H1 (cell line): Measurements from ENCODE around the gene PALM2AKAP2. TPM values are rescaled to one million over a fixed set of nuclear protein-coding genes. Genes with fewer than 3 reads are reported as not detected.

Experiments
- CTCF ChIA-PET: fragments of 300-600 bp; sonication (Branson Sonifier 250); formaldehyde crosslinking; loops from one replicate; lab custom pipeline; 2021; ENCODE audit not compliant: partially characterized antibody; lab: Charles Lee
- POLR2A ChIA-PET: fragments of 300-600 bp; sonication (Branson Sonifier 250); formaldehyde crosslinking; loops from one replicate; lab custom pipeline; 2021; ENCODE audit warnings: inconsistent platforms; ENCODE audit not compliant: partially characterized antibody; lab: Charles Lee
- DNase-seq, 2 experiments: peaks; one replicate each; pipeline versions ENCODE4 v3.0.0 to v3.0.0-alpha.2; 2010 to 2022; ENCODE audit warnings: low spot score in 2 of 2, low read depth in 1 of 2, mixed read lengths in 1 of 2
- FAIRE-seq: peaks from 2 replicates; lab custom pipeline; 2011; peaks lifted over from hg19 to GRCh38; lab: Jason Lieb, UNC
- H2AFZ ChIP-seq: 2 replicates; pipeline ENCODE4 v1.8.1; 2012; ENCODE audit warnings: low read length, inconsistent platforms
- H2AK5ac ChIP-seq: 2 replicates; pipeline ENCODE4 v1.6.1; 2013; ENCODE audit warnings: low read depth, low read length
- H2BK120ac ChIP-seq: replicated peaks from 2 replicates; pipeline ENCODE3; 2013; ENCODE audit warnings: low read depth, low read length, inconsistent platforms
- H2BK12ac ChIP-seq: 2 replicates; pipeline ENCODE4 v1.6.1; 2013; ENCODE audit warnings: low read depth, low read length
- H2BK15ac ChIP-seq: 2 replicates; pipeline ENCODE4 v1.6.1; 2013; ENCODE audit warnings: low read length
- H2BK20ac ChIP-seq: 2 replicates; pipeline ENCODE4 v1.6.1; 2013; ENCODE audit warnings: low read length
- H2BK5ac ChIP-seq: 2 replicates; pipeline ENCODE4 v1.6.1; 2013; ENCODE audit warnings: low read depth, low read length
- H3K14ac ChIP-seq: 2 replicates; pipeline ENCODE4 v1.6.1; 2013; ENCODE audit warnings: inconsistent platforms; ENCODE audit not compliant: insufficient read length
- H3K18ac ChIP-seq: 2 replicates; pipeline ENCODE4 v1.6.1; 2013; ENCODE audit warnings: low read length; ENCODE audit errors: extremely low read depth
- H3K23ac ChIP-seq: 2 replicates; pipeline ENCODE4 v1.6.1; 2013; ENCODE audit warnings: inconsistent platforms; ENCODE audit not compliant: insufficient read length
- H3K23me2 ChIP-seq: 2 replicates; pipeline ENCODE4 v1.6.1; 2013; ENCODE audit warnings: low read depth, low read length
- H3K27ac ChIP-seq: 2 replicates; pipeline ENCODE4 v1.6.1; 2011; ENCODE audit warnings: low read depth, low read length, inconsistent platforms
- H3K27me3 ChIP-seq, 4 experiments: replicated peaks in 1 of 4; 1 replicate in 1 of 4; 2 replicates in 3 of 4; pipeline versions ENCODE4 v1.6.1 to v1.8.1; 2011 to 2013; ENCODE audit warnings: low read length in 3 of 4, mild to moderate bottlenecking in 3 of 4, inconsistent platforms in 2 of 4, mixed read lengths in 2 of 4, moderate library complexity in 1 of 4; ENCODE audit not compliant: control insufficient read depth in 3 of 4, insufficient read depth in 3 of 4; ENCODE audit errors: extremely low read depth in 1 of 4
- H3K36me3 ChIP-seq, 4 experiments: 2 replicates each; pipeline versions ENCODE4 v1.6.1 to v1.8.1; 2011 to 2013; ENCODE audit warnings: mild to moderate bottlenecking in 4 of 4, low read length in 3 of 4, moderate library complexity in 2 of 4, control low read depth in 1 of 4, inconsistent platforms in 1 of 4; ENCODE audit not compliant: insufficient read depth in 4 of 4, control insufficient read depth in 2 of 4
- H3K4ac ChIP-seq: replicated peaks from 2 replicates; pipeline ENCODE3; 2013; ENCODE audit warnings: low read length, low read depth, mixed read lengths, inconsistent platforms; ENCODE audit not compliant: insufficient read length
- H3K4me1 ChIP-seq, 4 experiments: replicated peaks in 1 of 4; 1 replicate in 1 of 4; 2 replicates in 3 of 4; pipeline versions ENCODE4 v1.6.1 to v1.8.1; 2011 to 2013; ENCODE audit warnings: low read length in 3 of 4, inconsistent platforms in 2 of 4, mixed read lengths in 1 of 4; ENCODE audit not compliant: insufficient read depth in 4 of 4, control insufficient read depth in 3 of 4
- H3K4me2 ChIP-seq, 2 experiments: 2 replicates each; pipeline versions ENCODE4 v1.6.1 to v1.8.1; 2011 to 2013; ENCODE audit warnings: low read depth in 2 of 2, low read length in 2 of 2, control low read depth in 1 of 2, inconsistent platforms in 1 of 2, mild to moderate bottlenecking in 1 of 2; ENCODE audit not compliant: insufficient read depth in 1 of 2
- H3K4me3 ChIP-seq, 4 experiments: fragments of 200-600, 300-600 bp in 1 of 4; sonication (generic), shearing (Covaris generic), sonication (Bioruptor Twin) in 1 of 4; 2 replicates each; pipeline versions ENCODE4 v1.5.1 to v1.8.1; 2011 to 2016; ENCODE audit warnings: low read length in 4 of 4, low read depth in 3 of 4, control low read depth in 2 of 4, inconsistent platforms in 2 of 4, mild to moderate bottlenecking in 2 of 4, mixed read lengths in 1 of 4, moderate library complexity in 1 of 4; ENCODE audit not compliant: insufficient read depth in 2 of 4; ENCODE audit errors: extremely low read depth in 1 of 4
- H3K56ac ChIP-seq: replicated peaks from 2 replicates; pipeline ENCODE3; 2013; ENCODE audit warnings: low read depth, mild to moderate bottlenecking, mixed read lengths, low read length, inconsistent platforms; ENCODE audit not compliant: insufficient read length
- H3K79me1 ChIP-seq: 2 replicates; pipeline ENCODE4 v1.6.1; 2013; ENCODE audit warnings: low read depth, low read length, control low read depth
- H3K79me2 ChIP-seq, 2 experiments: 2 replicates each; pipeline versions ENCODE4 v1.6.1 to v1.8.1; 2012 to 2013; ENCODE audit warnings: low read length in 2 of 2, mild to moderate bottlenecking in 2 of 2, inconsistent platforms in 1 of 2; ENCODE audit not compliant: insufficient read depth in 2 of 2, control insufficient read depth in 1 of 2
- H3K9ac ChIP-seq, 4 experiments: replicated peaks in 1 of 4; 1 replicate in 1 of 4; 2 replicates in 3 of 4; pipeline versions ENCODE4 v1.6.1 to v1.8.1; 2011 to 2013; ENCODE audit warnings: low read depth in 3 of 4, low read length in 3 of 4, control low read depth in 2 of 4, mild to moderate bottlenecking in 2 of 4, moderate library complexity in 2 of 4, inconsistent platforms in 1 of 4; ENCODE audit errors: extremely low read depth in 1 of 4
- H3K9me3 ChIP-seq, 2 experiments: 2 replicates each; pipeline versions ENCODE4 v1.6.1 to v1.8.1; 2012 to 2013; ENCODE audit warnings: mild to moderate bottlenecking in 2 of 2, moderate library complexity in 2 of 2, control low read depth in 1 of 2, inconsistent platforms in 1 of 2, low read depth in 1 of 2, low read length in 1 of 2, mixed read lengths in 1 of 2; ENCODE audit not compliant: insufficient read depth in 2 of 2
- H4K20me1 ChIP-seq, 2 experiments: replicated peaks in 1 of 2; 2 replicates each; pipeline versions ENCODE3 to v1.8.1; 2011 to 2013; ENCODE audit warnings: inconsistent platforms in 2 of 2, low read length in 2 of 2, mild to moderate bottlenecking in 1 of 2; ENCODE audit not compliant: insufficient read depth in 2 of 2, control insufficient read depth in 1 of 2
- H4K5ac ChIP-seq: 2 replicates; pipeline ENCODE4 v1.6.1; 2013; ENCODE audit warnings: low read length, low read depth, mixed read lengths, inconsistent platforms; ENCODE audit not compliant: insufficient read length
- H4K8ac ChIP-seq: 2 replicates; pipeline ENCODE4 v1.8.0; 2013; ENCODE audit warnings: mild to moderate bottlenecking, moderate library complexity, low read length, inconsistent platforms; ENCODE audit not compliant: insufficient read depth; ENCODE audit errors: extremely low read depth
- H4K91ac ChIP-seq: replicated peaks from 2 replicates; pipeline ENCODE3; 2013; ENCODE audit warnings: low read length, mixed read lengths, inconsistent platforms; ENCODE audit not compliant: insufficient read length
- BACH1 ChIP-seq: IDR thresholded peaks from 2 replicates; pipeline ENCODE4 v1.6.1; 2012; ENCODE audit warnings: low read length, improper control_type of control experiment
- CHD2 ChIP-seq: IDR thresholded peaks from 2 replicates; pipeline ENCODE4 v1.6.1; 2012; ENCODE audit warnings: low read length, improper control_type of control experiment
- CTBP2 ChIP-seq: IDR thresholded peaks from 2 replicates; pipeline ENCODE4 v1.7.0; 2011; ENCODE audit warnings: borderline replicate concordance, mild to moderate bottlenecking, moderate library complexity, mixed read lengths, low read length; ENCODE audit not compliant: insufficient read depth, insufficient read length
- EZH2 ChIP-seq: fragments of 200-600 bp; sonication (generic); IDR thresholded peaks from 2 replicates; pipeline ENCODE4 v1.7.1; 2012; ENCODE audit warnings: low read depth, mild to moderate bottlenecking, moderate library complexity, low read length, inconsistent platforms; ENCODE audit not compliant: severe bottlenecking
- HDAC2 ChIP-seq, 2 experiments: fragments of 300-600 bp in 1 of 2; sonication (generic) in 1 of 2; IDR thresholded peaks; 2 replicates each; pipeline ENCODE4 v1.6.1; 2011 to 2012; ENCODE audit warnings: low read depth in 2 of 2, low read length in 2 of 2, mild to moderate bottlenecking in 2 of 2, moderate library complexity in 2 of 2, borderline replicate concordance in 1 of 2, inconsistent platforms in 1 of 2
- MAFK ChIP-seq: IDR thresholded peaks from 2 replicates; pipeline ENCODE4 v1.6.1; 2012; ENCODE audit warnings: low read depth, mild to moderate bottlenecking, improper control_type of control experiment, low read length
- NANOG ChIP-seq: IDR thresholded peaks from 2 replicates; pipeline ENCODE4 v1.6.1; 2011; ENCODE audit warnings: low read length, low read depth, mild to moderate bottlenecking, inconsistent platforms; ENCODE audit not compliant: insufficient read depth, poor library complexity, severe bottlenecking
- POLR2A ChIP-seq, 2 experiments: IDR thresholded peaks; 1 replicate in 1 of 2; 2 replicates in 1 of 2; pipeline ENCODE4 v1.6.1; 2011; ENCODE audit warnings: low read depth in 2 of 2, low read length in 2 of 2, mild to moderate bottlenecking in 2 of 2; ENCODE audit errors: control extremely low read depth in 1 of 2
- POU5F1 ChIP-seq: IDR thresholded peaks from 2 replicates; pipeline ENCODE4 v1.6.1; 2011; ENCODE audit warnings: low read depth, mild to moderate bottlenecking, low read length, moderate library complexity
- RAD21 ChIP-seq, 2 experiments: IDR thresholded peaks in 1 of 2; conservative IDR thresholded peaks in 1 of 2; 2 replicates each; pipeline ENCODE4 v1.6.1; 2011; ENCODE audit warnings: low read depth in 2 of 2, low read length in 2 of 2, improper control_type of control experiment in 1 of 2, inconsistent platforms in 1 of 2, mild to moderate bottlenecking in 1 of 2, moderate library complexity in 1 of 2
- RBBP5 ChIP-seq: IDR thresholded peaks from 2 replicates; pipeline ENCODE4 v1.7.1; 2012; ENCODE audit warnings: low read depth, mild to moderate bottlenecking, inconsistent platforms, low read length, moderate library complexity, borderline replicate concordance
- RFX5 ChIP-seq: IDR thresholded peaks from 2 replicates; pipeline ENCODE4 v1.6.1; 2011; ENCODE audit warnings: low read depth, low read length, improper control_type of control experiment, borderline replicate concordance
- SIX5 ChIP-seq: IDR thresholded peaks from 2 replicates; pipeline ENCODE4 v1.6.1; 2011; ENCODE audit warnings: mild to moderate bottlenecking, low read depth, low read length
- TBP ChIP-seq: IDR thresholded peaks from 2 replicates; pipeline ENCODE4 v1.6.1; 2011; ENCODE audit warnings: low read depth, low read length, improper control_type of control experiment
- YY1 ChIP-seq: IDR thresholded peaks from 2 replicates; pipeline ENCODE4 v1.6.1; 2011; ENCODE audit warnings: low read depth, mild to moderate bottlenecking, low read length
- WGBS, 2 experiments: shearing (Covaris generic) in 1 of 2; methylation state at CpG; one replicate each; pipeline versions ENCODE4 v1.1.6 to v1.1.7; 2013 to 2015; ENCODE audit warnings: low lambda C conversion rate in 2 of 2, mixed read lengths in 2 of 2, inconsistent platforms in 1 of 2, low coverage in 1 of 2, missing lambda C conversion rate in 1 of 2; ENCODE audit not compliant: insufficient replicate concordance in 2 of 2, insufficient coverage in 1 of 2, insufficient read length in 1 of 2; ENCODE audit errors: extremely low coverage in 1 of 2, missing lambda C conversion rate in 1 of 2; 5-methylcytosine and 5-hydroxymethylcytosine counted together
- polyA plus RNA-seq, 7 experiments: library from polyadenylated mRNA; depleted of rRNA in 3 of 7; stranded (reverse) in 5 of 7; unstranded in 2 of 7; fragments of >200 nt in 5 of 7; fragments of 200-250 nt in 2 of 7; gene quantifications; 1 replicate in 5 of 7; 2 replicates in 1 of 7; 4 replicates in 1 of 7; pipeline versions ENCODE4 v1.2.1 to v1.2.3, GENCODE V29; 2011 to 2013; ENCODE audit warnings: missing spikeins in 2 of 7, mixed read lengths in 2 of 7
- total RNA-seq: library from RNA; stranded (reverse); fragmentation: NEBNext Ultra II Directional; extraction: Animal tissue kit (Norgen Biotek cat#: 25700); gene quantifications from 2 replicates; pipeline ENCODE4 v1.2.1, GENCODE V29; 2021

PALM2AKAP2 gene
- total and polyA plus RNA-seq, 2 of the 8 experiments (the other 6 are each of a cell fraction or from before 2014, with no cell fraction given): 0.38 to 20.5 TPM

- H3K18ac ChIP-seq: no peak overlapping the region
- no peak for FAIRE-seq
- no peak overlapping the region for H3K14ac ChIP-seq
- no peak overlapping the region for H3K23ac ChIP-seq
- peaks cover 0 to 1% of the 10 kb centered on the region in 2 experiments for H4K20me1 ChIP-seq
- H4K91ac ChIP-seq: no peak overlapping the region
- no peak overlapping the region for H2AK5ac ChIP-seq
- ChIA-PET POLR2A (no interaction called here), CTCF (interaction anchor here (1.3 kb wide), 1 partner anchor 8 kb away, joined by 3 read pairs; no protein-coding TSS in a partner anchor)
- no peaks in the 10 kb centered on the region for H3K36me3 ChIP-seq
- no peak overlapping the region for H3K4ac ChIP-seq
- H2BK12ac ChIP-seq: no peak overlapping the region
- H4K8ac ChIP-seq: no peak overlapping the region
- H2BK5ac ChIP-seq: no peak overlapping the region
- no peak overlapping the region for H2BK15ac ChIP-seq
- H2BK120ac ChIP-seq: no peak overlapping the region
- 0 out of 2 replicates have a peak, but pooled peaks cover 4% of the 10 kb centered on the region for H3K79me1 ChIP-seq
- H3K56ac ChIP-seq: no peak overlapping the region
- no peaks in the 10 kb centered on the region for H3K23me2 ChIP-seq
- no peaks in the 10 kb centered on the region for H3K27me3 ChIP-seq
- no peaks in the 10 kb centered on the region for H3K9me3 ChIP-seq
- DNase-seq: no peak
- 97% methylated on average over 4 of the region's 4 CpGs; no CpG with 5 or more reads in 1 of the 2 experiments for WGBS, 2 experiments
- no peak overlapping the region for H2AFZ ChIP-seq
- no peak overlapping the region for H3K4me3 ChIP-seq
- H3K9ac ChIP-seq: no peak overlapping the region
- H3K4me1 ChIP-seq: no peaks in the 10 kb centered on the region
- H4K5ac ChIP-seq: no peak overlapping the region
- no peak overlapping the region for H3K4me2 ChIP-seq
- H2BK20ac ChIP-seq: no peak overlapping the region
- no peak overlapping the region for H3K27ac ChIP-seq
- H3K79me2 ChIP-seq: no peaks in the 10 kb centered on the region
- no peak for TF ChIP-seq EZH2
- no peak for TF ChIP-seq CHD2
- TF ChIP-seq MAFK: no peak
- TF ChIP-seq RAD21 (IDR thresholded peaks at IDR 0.05 in 1 of 2, conservative IDR thresholded peaks at IDR 0.05 in 1 of 2; ENCODE audit: low read depth in 2 of 2, low read length in 2 of 2): no peak
- no peak for TF ChIP-seq HDAC2 (IDR thresholded peaks at IDR 0.05; ENCODE audit: borderline replicate concordance in 1 of 2, low read depth in 2 of 2, low read length in 2 of 2)
- TF ChIP-seq YY1: no peak
- no peak for TF ChIP-seq RFX5
- no peak for TF ChIP-seq POU5F1
- no peak for TF ChIP-seq BACH1
- TF ChIP-seq CTBP2: no peak
- TF ChIP-seq TBP: no peak
- TF ChIP-seq RBBP5: no peak
- TF ChIP-seq POLR2A (IDR thresholded peaks at IDR 0.05; ENCODE audit: control extremely low read depth in 1 of 2, low read depth in 2 of 2, low read length in 2 of 2): no peak
- TF ChIP-seq NANOG: no peak
- TF ChIP-seq SIX5: no peak
Measured at GRCh38 chr9:109793921-109794320, 13.9 kb downstream of the PALM2AKAP2 start.
